Activated CD4-positive, alpha-beta T cell treated with anti-CD3 and anti-CD28 coated beads for 36 hours (primary cell): ENCODE measurements around the gene ZFAND3. TPM values are rescaled to one million over a fixed set of nuclear protein-coding genes. Genes with fewer than 3 reads are reported as not detected.
"Not testable (repeated sequence)": the region's sequence is repeated elsewhere in the genome, so short reads cannot be mapped to it uniquely, and the experiment has no call there.

ENCODE experiments used
- ATAC-seq: fragments of 200-7000 bp; cut with Tn5 transposase; one replicate; pipeline ENCODE4 v1.10.0; 2021; ENCODE audit warnings: mild to moderate bottlenecking, moderate library complexity
- CTCF ChIA-PET: fragments of 350-600 bp; sonication (Branson Sonifier 250); formaldehyde crosslinking; loops from one replicate; lab custom pipeline; 2021; ENCODE audit warnings: antibody characterized with exemption; lab: Charles Lee
- POLR2A ChIA-PET: fragments of 350-600 bp; sonication (Branson Sonifier 250); formaldehyde crosslinking; loops from one replicate; lab custom pipeline; 2021; ENCODE audit warnings: antibody characterized with exemption, inconsistent platforms; lab: Charles Lee
- DNase-seq: peaks from one replicate; pipeline ENCODE4 v3.0.0-alpha.2; 2020
- H3K27ac Mint-ChIP-seq: one replicate; pipeline ENCODE4 v1.8.0; 2021; ENCODE audit warnings: mixed read lengths
- H3K27me3 Mint-ChIP-seq: one replicate; pipeline ENCODE4 v1.8.0; 2021; ENCODE audit warnings: mixed read lengths
- H3K36me3 Mint-ChIP-seq: one replicate; pipeline ENCODE4 v1.8.0; 2021; ENCODE audit warnings: low read depth, mixed read lengths
- H3K4me1 Mint-ChIP-seq: one replicate; pipeline ENCODE4 v1.8.0; 2021; ENCODE audit warnings: mixed read lengths
- H3K4me3 Mint-ChIP-seq: one replicate; pipeline ENCODE4 v1.8.0; 2021; ENCODE audit warnings: mild to moderate bottlenecking, moderate library complexity, mixed read lengths
- H3K9me3 Mint-ChIP-seq: one replicate; pipeline ENCODE4 v1.8.0; 2021; ENCODE audit warnings: low read depth, mixed read lengths
- intact Hi-C, 2 experiments: fragments of 100-400 bp; cut with DNase I in 1 of 2; cut with micrococcal nuclease in 1 of 2; formaldehyde crosslinking; loops; one replicate each; pipeline versions ENCODE4 v1.14.2 to v1.15.1; 2022 to 2024; cut with DNase I, micrococcal nuclease
- total RNA-seq, 2 experiments: library from RNA; stranded (reverse); gene quantifications; one replicate each; pipeline ENCODE4 v1.2.3, GENCODE V29; 2021

ZFAND3 gene
- total RNA-seq, 2 experiments from 2014 or later = 34.5 to 47.8 TPM

DNA sequence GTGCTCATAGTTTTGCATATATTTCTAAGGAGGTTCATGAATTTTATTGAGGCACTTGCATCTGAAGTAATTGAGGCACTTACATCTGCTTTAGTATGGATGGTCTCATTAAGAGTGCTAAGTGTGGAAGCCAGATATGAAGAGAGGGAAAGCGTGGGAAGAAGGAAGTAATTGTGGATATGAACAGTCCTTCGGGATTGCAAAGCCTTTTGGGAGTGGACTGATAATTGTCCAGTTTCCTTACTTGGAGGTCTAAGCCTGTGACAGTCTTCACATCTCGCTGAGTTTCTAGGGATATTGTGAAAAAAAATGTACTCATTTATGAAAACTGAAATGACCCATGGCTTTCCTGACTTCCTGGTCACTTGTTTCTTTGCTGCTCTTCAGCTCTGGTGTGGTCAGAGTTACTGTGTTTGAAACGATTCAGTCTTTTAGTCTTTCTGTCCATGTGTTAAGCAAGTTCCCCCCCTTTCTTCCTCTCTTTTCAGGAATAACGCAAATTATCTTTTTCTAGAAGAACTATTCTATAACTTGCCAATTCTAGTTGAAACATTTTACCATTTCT, 137.3 kb downstream of the ZFAND3 start:
- no peaks in the 10 kb centered on the region for H3K27me3 Mint-ChIP-seq
- H3K4me1 Mint-ChIP-seq = peaks cover 37% of the 10 kb centered on the region
- ChIA-PET CTCF (interaction anchor here (1.1 kb wide), 1 partner anchor 78 kb away, joined by 3 read pairs; no protein-coding TSS in a partner anchor), POLR2A (no interaction called here)
- peaks cover 1% of the 10 kb centered on the region for H3K36me3 Mint-ChIP-seq
- no peak overlapping the region for H3K27ac Mint-ChIP-seq
- H3K4me3 Mint-ChIP-seq = no peak overlapping the region
- ATAC-seq (no peak), DNase-seq (no peak)
- intact Hi-C loops = no loop called here
- H3K9me3 Mint-ChIP-seq = peaks cover under 1% of the 10 kb centered on the region

DNA sequence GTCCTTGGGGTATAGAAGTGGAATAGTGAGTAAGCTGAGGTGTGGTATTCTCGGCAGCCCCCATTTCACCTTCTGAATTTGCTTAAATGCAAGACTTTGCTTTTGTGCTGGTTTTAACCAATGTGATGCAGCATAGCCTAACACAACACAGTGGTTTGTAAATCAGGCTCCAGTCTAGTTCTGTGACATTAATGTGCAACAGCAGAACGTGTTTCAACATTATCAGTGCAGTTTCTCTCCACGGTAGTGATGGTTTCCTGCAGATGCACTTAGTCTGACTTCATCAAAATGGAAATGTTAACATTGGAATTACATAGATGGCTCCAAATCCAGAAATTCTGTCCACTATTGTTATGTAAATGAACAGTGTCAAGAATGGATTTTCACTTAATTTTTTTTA, 139.5 kb downstream of the ZFAND3 start:
- CTCF ChIA-PET = no interaction called here
- H3K9me3 Mint-ChIP-seq = peaks cover 7% of the 10 kb centered on the region
- H3K27me3 Mint-ChIP-seq = no peaks in the 10 kb centered on the region
- intact Hi-C loops = no loop called here
- H3K27ac Mint-ChIP-seq = no peak overlapping the region
- no peak for DNase-seq
- H3K4me3 Mint-ChIP-seq = no peak overlapping the region
- H3K4me1 Mint-ChIP-seq = peaks cover 42% of the 10 kb centered on the region
- peaks cover 15% of the 10 kb centered on the region for H3K36me3 Mint-ChIP-seq
- POLR2A ChIA-PET = no interaction called here
- no peak for ATAC-seq

DNA sequence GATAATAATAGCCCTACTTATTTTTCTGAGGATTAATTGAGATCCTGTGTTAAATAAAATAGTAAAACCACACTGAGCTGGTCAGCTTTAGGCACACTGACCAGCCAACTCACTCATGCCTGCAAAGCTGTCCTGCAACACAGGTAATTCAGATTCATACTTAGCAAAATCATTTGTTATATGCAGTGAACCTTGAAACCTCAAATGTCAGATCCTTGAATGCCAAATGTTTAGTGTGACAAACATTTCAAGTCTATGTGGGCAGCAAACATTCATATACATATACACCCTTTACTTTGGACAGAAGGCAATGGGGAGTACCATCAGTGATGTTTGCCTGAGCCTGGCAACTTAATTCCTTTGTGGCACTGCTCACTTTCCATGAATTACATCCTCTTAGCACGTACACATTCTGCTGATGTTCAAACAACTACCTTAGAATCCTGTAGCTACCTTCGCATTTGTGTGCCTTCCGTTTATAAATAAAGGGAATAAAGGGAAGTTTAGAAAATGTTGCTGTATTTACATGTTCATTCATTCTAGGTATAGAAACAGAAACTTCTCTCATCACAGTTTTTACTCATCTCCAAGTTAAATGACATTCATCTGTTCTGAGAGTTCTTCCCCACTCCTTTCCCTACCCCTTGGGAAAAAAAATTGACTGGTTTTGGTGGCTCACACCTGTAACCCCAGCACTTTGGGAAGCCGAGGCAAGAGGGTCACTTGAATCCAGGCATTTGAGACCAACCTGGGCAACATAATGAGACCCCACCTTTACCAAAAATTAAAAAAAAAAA, 140.8 kb downstream of the ZFAND3 start:
- peaks cover 7% of the 10 kb centered on the region for H3K9me3 Mint-ChIP-seq
- H3K27ac Mint-ChIP-seq = no peak overlapping the region
- H3K4me1 Mint-ChIP-seq = peaks cover 45% of the 10 kb centered on the region
- peaks cover 15% of the 10 kb centered on the region for H3K36me3 Mint-ChIP-seq
- intact Hi-C loops = no loop called here
- ATAC-seq = peak; percentile 39
- POLR2A ChIA-PET = no interaction called here
- H3K4me3 Mint-ChIP-seq = no peak overlapping the region
- DNase-seq = no peak
- CTCF ChIA-PET = interaction anchor here (0.6 to 0.7 kb wide), 4 partner anchors 23 to 480 kb away, joined by 3 read pairs; no protein-coding TSS in a partner anchor
- H3K27me3 Mint-ChIP-seq = no peaks in the 10 kb centered on the region

DNA sequence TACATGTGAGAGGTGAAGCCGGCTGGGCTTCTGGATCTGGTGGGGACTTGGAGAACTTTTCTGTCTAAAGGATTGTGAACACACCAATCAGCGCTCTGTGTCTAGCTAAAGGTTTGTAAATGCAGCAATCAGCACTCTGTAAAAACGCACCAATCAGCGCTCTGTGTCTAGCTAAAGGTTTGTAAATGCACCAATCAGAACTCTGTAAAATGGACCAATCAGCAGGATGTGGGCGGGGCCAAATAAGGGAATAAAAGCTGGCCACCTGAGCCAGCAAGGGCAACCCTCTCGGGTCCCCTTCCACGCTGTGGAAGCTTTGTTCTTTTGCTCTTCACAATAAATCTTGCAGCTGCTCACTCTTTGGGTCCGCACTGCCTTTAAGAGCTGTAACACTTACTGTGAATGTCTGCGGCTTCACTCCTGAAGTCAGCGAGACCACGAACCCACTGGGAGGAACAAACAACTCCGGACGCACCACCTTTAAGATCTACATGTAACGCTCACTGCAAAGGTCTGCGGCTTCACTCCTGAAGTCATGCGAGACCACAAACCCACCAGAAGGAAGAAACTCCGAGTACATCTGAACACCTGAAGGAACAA, 143.1 kb downstream of the ZFAND3 start:
- CTCF ChIA-PET = interaction anchor here (0.9 kb wide), 1 partner anchor 10 kb away, joined by 3 read pairs; no protein-coding TSS in a partner anchor
- H3K36me3 Mint-ChIP-seq = peaks cover 26% of the 10 kb centered on the region
- H3K27me3 Mint-ChIP-seq, POLR2A ChIA-PET, intact Hi-C loops, H3K4me3 Mint-ChIP-seq, ATAC-seq, H3K27ac Mint-ChIP-seq, H3K9me3 Mint-ChIP-seq: not testable (repeated sequence)
- peaks cover 62% of the 10 kb centered on the region for H3K4me1 Mint-ChIP-seq
- peak; percentile 25 for DNase-seq

DNA sequence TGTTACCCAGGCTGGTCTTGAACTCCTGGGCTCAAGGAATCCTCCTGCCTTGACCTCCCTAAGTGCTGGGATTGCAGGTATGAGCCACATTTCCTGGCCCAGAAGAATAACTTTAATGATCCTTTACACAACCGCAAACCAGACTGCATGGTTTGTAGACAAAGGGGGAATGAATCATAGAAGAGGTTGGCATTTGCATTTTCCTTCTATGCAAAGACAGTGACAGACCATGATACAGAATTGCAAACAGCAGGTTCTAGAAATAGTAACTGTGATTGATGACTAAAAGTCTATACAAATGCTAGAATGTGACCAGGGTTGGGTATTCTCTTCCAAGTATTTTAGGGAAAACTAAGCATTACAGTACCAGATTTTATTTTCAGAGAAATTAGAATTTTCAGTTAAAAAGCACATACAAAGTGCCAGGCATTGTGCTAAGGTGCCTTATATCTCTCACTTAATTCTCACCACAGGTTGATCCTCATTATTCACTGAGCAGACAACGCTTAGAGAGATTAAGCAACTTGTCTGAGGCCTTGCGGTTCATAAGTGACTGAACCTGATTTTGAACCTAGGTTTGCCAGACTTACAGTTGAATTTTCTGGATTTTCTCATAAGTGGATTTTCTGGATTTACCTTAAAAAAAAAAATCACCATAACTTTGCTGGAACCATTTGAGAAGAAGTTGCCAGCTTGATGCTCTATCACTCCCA, 146.6 kb downstream of the ZFAND3 start:
- ChIA-PET POLR2A (no interaction called here), CTCF (interaction anchor here (1.3 kb wide), 1 partner anchor 24 kb away, joined by 3 read pairs; no protein-coding TSS in a partner anchor)
- H3K36me3 Mint-ChIP-seq = peaks cover 43% of the 10 kb centered on the region
- intact Hi-C loops = no loop called here
- H3K27me3 Mint-ChIP-seq = no peaks in the 10 kb centered on the region
- H3K4me3 Mint-ChIP-seq = no peak overlapping the region
- peak; percentile 73 for ATAC-seq
- DNase-seq = no peak
- peaks cover 59% of the 10 kb centered on the region for H3K4me1 Mint-ChIP-seq
- peaks cover 19% of the 10 kb centered on the region for H3K9me3 Mint-ChIP-seq
- H3K27ac Mint-ChIP-seq = no peak overlapping the region

DNA sequence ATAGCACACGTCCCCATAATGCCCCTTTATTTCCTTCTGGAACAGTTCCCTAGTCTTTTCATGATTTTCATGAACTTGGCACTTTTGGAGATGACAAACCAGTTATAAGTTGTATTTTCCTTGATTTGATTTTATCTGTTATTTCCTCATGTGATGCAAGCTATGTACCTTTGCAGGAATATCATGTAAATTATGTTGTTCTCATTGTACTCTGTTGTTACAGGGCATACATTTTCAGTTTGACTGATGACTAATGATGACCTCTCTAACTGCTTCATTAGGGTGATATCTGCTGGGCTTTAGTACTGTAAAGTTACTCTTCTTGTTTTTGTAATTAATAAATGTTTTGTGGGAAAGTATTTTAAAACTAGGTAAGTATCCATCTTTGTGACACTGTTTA, 147.3 kb downstream of the ZFAND3 start:
- Mint-ChIP-seq H3K36me3 (peaks cover 42% of the 10 kb centered on the region), H3K27ac (no peak overlapping the region), H3K9me3 (peaks cover 19% of the 10 kb centered on the region), H3K27me3 (no peaks in the 10 kb centered on the region), H3K4me3 (no peak overlapping the region), H3K4me1 (peaks cover 60% of the 10 kb centered on the region)
- ATAC-seq (no peak), DNase-seq (no peak)
- CTCF ChIA-PET = interaction anchor here (1.1 to 1.3 kb wide), 2 partner anchors 17 to 24 kb away, joined by 3 read pairs; no protein-coding TSS in a partner anchor
- intact Hi-C loops = no loop called here
- POLR2A ChIA-PET = no interaction called here

DNA sequence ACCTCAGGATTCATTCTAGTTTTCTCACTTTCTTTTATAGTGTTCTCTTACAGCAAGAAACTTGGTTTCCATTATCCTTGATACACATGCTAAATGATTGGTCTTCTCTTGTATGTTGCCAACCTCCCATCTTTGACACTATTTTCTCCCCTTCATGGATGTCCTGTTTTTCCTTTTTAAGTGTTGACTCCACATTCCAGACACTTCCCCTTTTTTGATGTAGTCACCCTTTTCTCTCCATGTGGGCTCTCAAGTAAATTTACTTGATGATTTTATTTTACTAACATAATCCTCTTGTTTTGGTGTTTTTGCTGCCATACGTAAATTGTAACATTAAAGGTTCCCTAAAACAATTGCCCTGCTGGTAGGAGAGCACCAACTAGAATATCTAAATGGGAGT, 148.1 kb downstream of the ZFAND3 start:
- CTCF ChIA-PET = interaction anchor here (1.1 kb wide), 1 partner anchor 17 kb away, joined by 3 read pairs; no protein-coding TSS in a partner anchor
- intact Hi-C loops = no loop called here
- DNase-seq (no peak), ATAC-seq (no peak)
- Mint-ChIP-seq H3K4me1 (peaks cover 60% of the 10 kb centered on the region), H3K9me3 (peaks cover 12% of the 10 kb centered on the region), H3K27me3 (no peaks in the 10 kb centered on the region), H3K27ac (no peak overlapping the region), H3K4me3 (no peak overlapping the region), H3K36me3 (peaks cover 35% of the 10 kb centered on the region)
- POLR2A ChIA-PET = no interaction called here

DNA sequence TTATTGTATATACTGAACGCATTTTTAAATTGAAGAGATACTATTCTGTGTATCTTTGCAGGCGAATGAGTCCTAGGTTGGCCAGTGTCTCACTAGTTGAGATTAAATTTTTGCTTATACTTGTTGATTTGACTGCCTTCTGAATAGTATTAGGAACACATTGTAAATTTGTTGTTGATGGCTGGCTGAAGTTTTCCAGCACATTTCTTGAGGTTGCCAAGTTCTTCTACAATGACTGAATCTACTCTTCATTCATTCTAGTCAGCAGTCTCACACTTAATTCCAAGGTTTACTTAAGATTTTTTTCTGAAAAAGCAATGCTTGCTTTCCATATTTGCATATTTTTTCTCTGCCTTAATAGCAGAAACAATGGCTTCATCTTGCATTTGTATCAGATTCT, 151.7 kb downstream of the ZFAND3 start:
- POLR2A ChIA-PET = no interaction called here
- Mint-ChIP-seq H3K4me1 (peaks cover 41% of the 10 kb centered on the region), H3K27me3 (no peaks in the 10 kb centered on the region), H3K9me3 (peaks cover 12% of the 10 kb centered on the region), H3K36me3 (peaks cover 45% of the 10 kb centered on the region), H3K27ac (no peak overlapping the region), H3K4me3 (no peak overlapping the region)
- ATAC-seq (no peak), DNase-seq (no peak)
- intact Hi-C loops = no loop called here
- CTCF ChIA-PET = no interaction called here

DNA sequence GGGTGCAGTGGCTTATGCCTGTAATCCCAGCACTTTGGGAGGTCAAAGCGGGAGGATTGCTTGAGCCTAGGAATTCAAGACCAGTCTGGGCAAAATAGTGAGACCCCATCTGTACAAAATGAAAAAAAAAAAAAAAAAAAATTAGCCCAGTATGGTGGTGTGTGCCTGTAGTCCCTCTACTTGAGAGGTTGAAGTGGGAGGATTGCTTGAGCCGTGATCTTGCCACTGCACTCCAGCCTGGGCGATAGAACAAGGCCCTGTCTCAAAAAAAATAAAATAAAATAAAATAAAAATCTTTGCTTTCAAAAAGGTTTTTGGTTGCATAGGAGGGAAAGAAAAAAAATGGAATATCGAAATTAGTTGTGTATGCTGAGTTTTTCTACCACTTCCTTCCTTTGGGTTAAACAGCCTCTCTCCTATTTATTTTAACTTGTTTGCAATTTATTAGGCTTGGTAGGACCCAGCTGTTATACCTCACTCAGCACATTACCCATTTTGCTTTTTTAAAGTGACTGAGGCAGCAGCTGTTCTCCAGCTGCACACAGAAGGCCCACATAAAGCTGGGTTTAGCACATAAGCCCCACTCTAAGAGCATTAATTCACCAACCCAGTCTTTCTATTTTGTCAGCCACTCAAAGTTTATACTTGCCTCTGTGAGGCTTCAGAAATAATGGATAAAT, 152.3 kb downstream of the ZFAND3 start:
- ChIA-PET CTCF (no interaction called here), POLR2A (no interaction called here)
- DNase-seq = no peak
- ATAC-seq = no peak
- no peaks in the 10 kb centered on the region for H3K27me3 Mint-ChIP-seq
- intact Hi-C loops = no loop called here
- peaks cover 40% of the 10 kb centered on the region for H3K4me1 Mint-ChIP-seq
- peaks cover 41% of the 10 kb centered on the region for H3K36me3 Mint-ChIP-seq
- H3K27ac Mint-ChIP-seq = no peak overlapping the region
- no peak overlapping the region for H3K4me3 Mint-ChIP-seq
- H3K9me3 Mint-ChIP-seq = peaks cover 12% of the 10 kb centered on the region

DNA sequence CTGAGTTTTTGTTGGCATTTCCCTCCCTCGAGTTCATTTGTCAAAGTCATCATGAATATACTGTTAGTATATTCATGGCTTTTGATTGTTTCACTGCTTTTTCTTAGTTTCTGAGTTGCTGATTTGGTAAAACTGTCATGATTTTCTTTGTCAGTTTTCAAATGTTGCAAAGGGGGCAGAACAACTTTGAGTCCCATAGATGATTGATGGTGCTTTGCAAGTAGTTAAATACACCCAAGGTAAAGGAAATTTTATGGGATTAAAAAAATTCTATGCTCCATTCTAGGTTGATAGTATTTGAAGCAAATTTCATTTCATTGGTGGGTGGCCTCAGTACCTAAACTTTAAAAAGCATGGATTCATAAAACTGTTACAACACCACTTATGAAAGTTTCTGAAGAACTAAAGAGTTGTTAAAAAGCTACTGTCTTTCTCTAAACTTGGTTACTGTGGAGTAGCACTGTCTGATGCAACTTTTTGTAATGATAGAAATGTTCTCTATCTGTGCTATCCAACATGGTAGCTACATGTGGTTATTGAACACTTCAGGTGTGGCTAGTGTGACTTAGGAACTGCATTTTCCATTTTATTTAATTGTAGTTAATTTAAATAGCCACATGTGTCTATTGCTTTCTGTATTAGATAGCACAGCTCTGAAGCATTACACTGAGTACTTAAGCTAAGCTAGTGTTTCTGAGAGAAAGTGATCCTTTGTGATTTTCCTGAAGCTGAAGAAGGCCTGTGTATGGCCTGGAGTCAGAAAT, 153.6 kb downstream of the ZFAND3 start:
- H3K27me3 Mint-ChIP-seq = no peaks in the 10 kb centered on the region
- peaks cover 41% of the 10 kb centered on the region for H3K4me1 Mint-ChIP-seq
- no peak for DNase-seq
- no peak overlapping the region for H3K4me3 Mint-ChIP-seq
- peaks cover 7% of the 10 kb centered on the region for H3K9me3 Mint-ChIP-seq
- CTCF ChIA-PET = no interaction called here
- peaks cover 34% of the 10 kb centered on the region for H3K36me3 Mint-ChIP-seq
- POLR2A ChIA-PET = no interaction called here
- intact Hi-C loops = no loop called here
- peak overlapping the region; percentile 49 for H3K27ac Mint-ChIP-seq
- peak; percentile 39 for ATAC-seq
